HepG2 (cell line): ENCODE data around the gene C4orf33. TPM values are rescaled to one million over a fixed set of nuclear protein-coding genes. Genes with fewer than 3 reads are reported as not detected.

Source experiments
- FOXA3 ChIP-seq: IDR thresholded peaks from 2 replicates; pipeline ENCODE4 v1.6.1; 2016; ENCODE audit warnings: missing genetic modification reagents, missing compliant biosample characterization
- FOXO1 ChIP-seq: sonication (generic); formaldehyde crosslinking; IDR thresholded peaks from 2 replicates; pipeline ENCODE4 v1.4.0; 2020; ENCODE audit warnings: missing genetic modification reagents
- MTF1 ChIP-seq: sonication (generic); formaldehyde crosslinking; IDR thresholded peaks from 2 replicates; pipeline ENCODE4 v1.5.0; 2020; ENCODE audit warnings: missing genetic modification reagents
- PHF20 ChIP-seq: sonication (generic); formaldehyde crosslinking; IDR thresholded peaks from 2 replicates; pipeline ENCODE4 v1.5.0; 2020; ENCODE audit warnings: mild to moderate bottlenecking, missing genetic modification reagents
- PHF21A ChIP-seq: sonication (generic); formaldehyde crosslinking; IDR thresholded peaks from 2 replicates; pipeline ENCODE4 v1.5.0; 2020; ENCODE audit warnings: mild to moderate bottlenecking, missing genetic modification reagents
- YEATS2 ChIP-seq: sonication (generic); formaldehyde crosslinking; IDR thresholded peaks from 2 replicates; pipeline ENCODE4 v1.4.0; 2020; ENCODE audit warnings: missing genetic modification reagents, borderline replicate concordance
- ZBTB7B ChIP-seq: sonication (generic); formaldehyde crosslinking; IDR thresholded peaks from 2 replicates; pipeline ENCODE4 v1.4.0; 2020; ENCODE audit warnings: missing genetic modification reagents
- ZNF138 ChIP-seq: sonication (generic); formaldehyde crosslinking; IDR thresholded peaks from 2 replicates; pipeline ENCODE4 v1.5.0; 2020; ENCODE audit warnings: mild to moderate bottlenecking, low read depth, missing genetic modification reagents
- ZNF430 ChIP-seq: sonication (generic); formaldehyde crosslinking; IDR thresholded peaks from 2 replicates; pipeline ENCODE4 v1.9.0; 2021; ENCODE audit warnings: mild to moderate bottlenecking, missing genetic modification reagents
- ZNF556 ChIP-seq: sonication (generic); formaldehyde crosslinking; IDR thresholded peaks from 2 replicates; pipeline ENCODE4 v1.4.0; 2020; ENCODE audit warnings: mild to moderate bottlenecking, missing genetic modification reagents, borderline replicate concordance
- ZNF569 ChIP-seq: sonication (generic); formaldehyde crosslinking; IDR thresholded peaks from 2 replicates; pipeline ENCODE4 v1.5.0; 2020; ENCODE audit warnings: mild to moderate bottlenecking, missing genetic modification reagents, moderate library complexity, borderline replicate concordance
- ZNF678 ChIP-seq: sonication (generic); formaldehyde crosslinking; IDR thresholded peaks from 2 replicates; pipeline ENCODE4 v1.4.0; 2020; ENCODE audit warnings: mild to moderate bottlenecking, missing genetic modification reagents
- ZNF75D ChIP-seq: sonication (generic); formaldehyde crosslinking; IDR thresholded peaks from 2 replicates; pipeline ENCODE4 v1.8.1; 2023; ENCODE audit warnings: missing genetic modification reagents, mild to moderate bottlenecking, borderline replicate concordance
- polyA plus RNA-seq, 8 experiments: library from polyadenylated mRNA; depleted of rRNA in 3 of 8; stranded (reverse) in 7 of 8; unstranded in 1 of 8; fragments of >200 nt; fragmentation: Illumina TruSeq in 4 of 8; extraction: Trizol in 4 of 8; gene quantifications; 2 replicates each; pipeline versions ENCODE4 v1.2.1 to v1.2.3, GENCODE V29; 2011 to 2016; ENCODE audit warnings: low read depth in 4 of 8, missing spikeins in 1 of 8, mixed read lengths in 1 of 8; ENCODE audit not compliant: insufficient read depth in 1 of 8
- total RNA-seq, 5 experiments: library from RNA; depleted of rRNA; stranded (reverse); fragments of >200 nt; fragmentation: Illumina TruSeq; extraction: Trizol; gene quantifications; 2 replicates each; pipeline ENCODE4 v1.2.3, GENCODE V29; 2016; ENCODE audit warnings: low read depth in 1 of 5
- TF ChIP-seq, protein P1 (sequence below): sonication (generic); formaldehyde crosslinking; IDR thresholded peaks from 2 replicates; pipeline ENCODE4 v1.5.0; 2020; ENCODE audit warnings: mild to moderate bottlenecking, missing genetic modification reagents, borderline replicate concordance
- TF ChIP-seq, protein P2 (sequence below): sonication (generic); formaldehyde crosslinking; conservative IDR thresholded peaks from 2 replicates; pipeline ENCODE4 v1.4.0; 2020; ENCODE audit warnings: missing genetic modification reagents
- TF ChIP-seq, protein P3 (sequence below): sonication (generic); formaldehyde crosslinking; IDR thresholded peaks from 2 replicates; pipeline ENCODE4 v1.9.0; 2021; ENCODE audit warnings: missing genetic modification reagents, borderline replicate concordance
- TF ChIP-seq, protein P4 (sequence below): sonication (generic); IDR thresholded peaks from 2 replicates; pipeline ENCODE4 v1.6.1; 2016; ENCODE audit warnings: low read depth, borderline replicate concordance
- TF ChIP-seq, protein P5 (sequence below): sonication (generic); formaldehyde crosslinking; IDR thresholded peaks from 2 replicates; pipeline ENCODE4 v1.5.0; 2020; ENCODE audit warnings: mild to moderate bottlenecking, missing genetic modification reagents, borderline replicate concordance
- TF ChIP-seq, protein P6 (sequence below): IDR thresholded peaks from 2 replicates; pipeline ENCODE4 v1.6.1; 2016; ENCODE audit warnings: mild to moderate bottlenecking, missing biosample characterization, missing genetic modification reagents

C4orf33 gene
- total and polyA plus RNA-seq, 2 of the 13 experiments (the other 11 are each of a cell fraction or from before 2014, with no cell fraction given), result 2.8 to 3.3 TPM

DNA sequence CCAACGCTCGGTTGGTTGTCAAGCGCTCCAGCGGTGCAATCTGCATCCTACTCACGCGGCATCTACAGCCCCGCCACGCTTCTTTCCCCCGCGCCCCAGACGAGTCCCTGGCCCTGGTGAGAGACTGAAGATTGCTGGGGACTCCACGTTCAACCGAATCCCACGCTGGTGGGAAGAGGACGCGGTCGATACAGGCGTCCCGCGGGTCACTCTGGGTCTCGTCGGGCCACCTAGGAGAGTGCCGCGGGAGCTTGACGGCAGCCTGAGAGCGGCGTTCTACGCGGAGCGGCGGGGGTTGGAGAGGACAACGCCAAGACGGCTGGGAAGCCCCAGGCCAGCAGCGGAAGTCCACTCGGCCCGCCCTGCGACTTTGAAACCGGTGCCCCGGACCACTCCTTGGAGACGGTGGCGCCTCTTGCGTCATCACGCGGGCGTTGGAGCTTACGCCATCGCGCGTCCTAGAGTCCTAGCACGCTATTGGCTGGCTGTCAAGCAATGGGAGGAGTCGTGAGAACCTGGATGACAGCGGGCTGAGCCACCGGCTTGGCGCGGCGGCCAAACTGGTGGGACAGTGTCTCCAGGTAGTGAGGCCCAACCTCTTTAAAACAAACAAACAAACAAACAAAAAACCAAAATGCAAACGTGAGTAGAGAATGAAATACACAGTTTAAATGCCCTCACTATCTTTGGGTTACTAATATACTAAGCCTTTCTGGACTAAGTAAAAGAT, 2.6 kb upstream of the C4orf33 start, which contains the start of gene SCLT1 (continued):
- TF ChIP-seq, protein P1, sequence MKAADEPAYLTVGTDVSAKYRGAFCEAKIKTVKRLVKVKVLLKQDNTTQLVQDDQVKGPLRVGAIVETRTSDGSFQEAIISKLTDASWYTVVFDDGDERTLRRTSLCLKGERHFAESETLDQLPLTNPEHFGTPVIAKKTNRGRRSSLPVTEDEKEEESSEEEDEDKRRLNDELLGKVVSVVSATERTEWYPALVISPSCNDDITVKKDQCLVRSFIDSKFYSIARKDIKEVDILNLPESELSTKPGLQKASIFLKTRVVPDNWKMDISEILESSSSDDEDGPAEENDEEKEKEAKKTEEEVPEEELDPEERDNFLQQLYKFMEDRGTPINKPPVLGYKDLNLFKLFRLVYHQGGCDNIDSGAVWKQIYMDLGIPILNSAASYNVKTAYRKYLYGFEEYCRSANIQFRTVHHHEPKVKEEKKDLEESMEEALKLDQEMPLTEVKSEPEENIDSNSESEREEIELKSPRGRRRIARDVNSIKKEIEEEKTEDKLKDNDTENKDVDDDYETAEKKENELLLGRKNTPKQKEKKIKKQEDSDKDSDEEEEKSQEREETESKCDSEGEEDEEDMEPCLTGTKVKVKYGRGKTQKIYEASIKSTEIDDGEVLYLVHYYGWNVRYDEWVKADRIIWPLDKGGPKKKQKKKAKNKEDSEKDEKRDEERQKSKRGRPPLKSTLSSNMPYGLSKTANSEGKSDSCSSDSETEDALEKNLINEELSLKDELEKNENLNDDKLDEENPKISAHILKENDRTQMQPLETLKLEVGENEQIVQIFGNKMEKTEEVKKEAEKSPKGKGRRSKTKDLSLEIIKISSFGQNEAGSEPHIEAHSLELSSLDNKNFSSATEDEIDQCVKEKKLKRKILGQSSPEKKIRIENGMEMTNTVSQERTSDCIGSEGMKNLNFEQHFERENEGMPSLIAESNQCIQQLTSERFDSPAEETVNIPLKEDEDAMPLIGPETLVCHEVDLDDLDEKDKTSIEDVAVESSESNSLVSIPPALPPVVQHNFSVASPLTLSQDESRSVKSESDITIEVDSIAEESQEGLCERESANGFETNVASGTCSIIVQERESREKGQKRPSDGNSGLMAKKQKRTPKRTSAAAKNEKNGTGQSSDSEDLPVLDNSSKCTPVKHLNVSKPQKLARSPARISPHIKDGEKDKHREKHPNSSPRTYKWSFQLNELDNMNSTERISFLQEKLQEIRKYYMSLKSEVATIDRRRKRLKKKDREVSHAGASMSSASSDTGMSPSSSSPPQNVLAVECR (CRISPR knock-in tag), result peak; percentile 99
- peak; percentile 62; the same call in 1 of the 2 replicates for TF ChIP-seq ZNF430 (CRISPR knock-in tag)
- 0 out of 2 replicates have a peak, but pooled peaks have one; percentile 23 for TF ChIP-seq ZNF75D (CRISPR knock-in tag)
- TF ChIP-seq, protein P2, sequence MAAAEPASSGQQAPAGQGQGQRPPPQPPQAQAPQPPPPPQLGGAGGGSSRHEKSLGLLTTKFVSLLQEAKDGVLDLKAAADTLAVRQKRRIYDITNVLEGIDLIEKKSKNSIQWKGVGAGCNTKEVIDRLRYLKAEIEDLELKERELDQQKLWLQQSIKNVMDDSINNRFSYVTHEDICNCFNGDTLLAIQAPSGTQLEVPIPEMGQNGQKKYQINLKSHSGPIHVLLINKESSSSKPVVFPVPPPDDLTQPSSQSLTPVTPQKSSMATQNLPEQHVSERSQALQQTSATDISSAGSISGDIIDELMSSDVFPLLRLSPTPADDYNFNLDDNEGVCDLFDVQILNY (CRISPR knock-in tag), result peak; percentile 95
- TF ChIP-seq PHF21A (CRISPR knock-in tag), result peak; percentile 78
- TF ChIP-seq, protein P3, sequence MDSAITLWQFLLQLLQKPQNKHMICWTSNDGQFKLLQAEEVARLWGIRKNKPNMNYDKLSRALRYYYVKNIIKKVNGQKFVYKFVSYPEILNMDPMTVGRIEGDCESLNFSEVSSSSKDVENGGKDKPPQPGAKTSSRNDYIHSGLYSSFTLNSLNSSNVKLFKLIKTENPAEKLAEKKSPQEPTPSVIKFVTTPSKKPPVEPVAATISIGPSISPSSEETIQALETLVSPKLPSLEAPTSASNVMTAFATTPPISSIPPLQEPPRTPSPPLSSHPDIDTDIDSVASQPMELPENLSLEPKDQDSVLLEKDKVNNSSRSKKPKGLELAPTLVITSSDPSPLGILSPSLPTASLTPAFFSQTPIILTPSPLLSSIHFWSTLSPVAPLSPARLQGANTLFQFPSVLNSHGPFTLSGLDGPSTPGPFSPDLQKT (CRISPR knock-in tag), result no peak
- no peak for TF ChIP-seq ZNF678 (CRISPR knock-in tag)
- no peak; the same call in 1 of the 2 replicates for TF ChIP-seq MTF1 (CRISPR knock-in tag)
- TF ChIP-seq ZNF569, result no peak
- TF ChIP-seq ZNF556, result peak; percentile 83; the same call in 1 of the 2 replicates
- TF ChIP-seq, protein P4, sequence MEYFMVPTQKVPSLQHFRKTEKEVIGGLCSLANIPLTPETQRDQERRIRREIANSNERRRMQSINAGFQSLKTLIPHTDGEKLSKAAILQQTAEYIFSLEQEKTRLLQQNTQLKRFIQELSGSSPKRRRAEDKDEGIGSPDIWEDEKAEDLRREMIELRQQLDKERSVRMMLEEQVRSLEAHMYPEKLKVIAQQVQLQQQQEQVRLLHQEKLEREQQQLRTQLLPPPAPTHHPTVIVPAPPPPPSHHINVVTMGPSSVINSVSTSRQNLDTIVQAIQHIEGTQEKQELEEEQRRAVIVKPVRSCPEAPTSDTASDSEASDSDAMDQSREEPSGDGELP, result peak; percentile 54; the same call in 1 of the 2 replicates
- TF ChIP-seq ZNF138 (CRISPR knock-in tag), result peak; percentile 20; the same call in 1 of the 2 replicates
- TF ChIP-seq, protein P5, sequence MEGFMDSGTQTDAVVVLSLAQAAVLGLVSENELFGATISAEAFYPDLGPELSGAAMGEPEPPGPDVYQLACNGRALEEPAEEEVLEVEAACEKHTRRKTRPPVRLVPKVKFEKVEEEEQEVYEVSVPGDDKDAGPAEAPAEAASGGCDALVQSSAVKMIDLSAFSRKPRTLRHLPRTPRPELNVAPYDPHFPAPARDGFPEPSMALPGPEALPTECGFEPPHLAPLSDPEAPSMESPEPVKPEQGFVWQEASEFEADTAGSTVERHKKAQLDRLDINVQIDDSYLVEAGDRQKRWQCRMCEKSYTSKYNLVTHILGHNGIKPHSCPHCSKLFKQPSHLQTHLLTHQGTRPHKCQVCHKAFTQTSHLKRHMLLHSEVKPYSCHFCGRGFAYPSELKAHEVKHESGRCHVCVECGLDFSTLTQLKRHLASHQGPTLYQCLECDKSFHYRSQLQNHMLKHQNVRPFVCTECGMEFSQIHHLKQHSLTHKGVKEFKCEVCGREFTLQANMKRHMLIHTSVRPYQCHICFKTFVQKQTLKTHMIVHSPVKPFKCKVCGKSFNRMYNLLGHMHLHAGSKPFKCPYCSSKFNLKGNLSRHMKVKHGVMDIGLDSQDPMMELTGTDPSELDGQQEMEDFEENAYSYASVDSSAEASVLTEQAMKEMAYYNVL, result 0 out of 2 replicates have a peak, but pooled peaks have one; percentile 43
- TF ChIP-seq FOXA3 (CRISPR knock-in tag), result peak; percentile 49
- TF ChIP-seq, protein P6, sequence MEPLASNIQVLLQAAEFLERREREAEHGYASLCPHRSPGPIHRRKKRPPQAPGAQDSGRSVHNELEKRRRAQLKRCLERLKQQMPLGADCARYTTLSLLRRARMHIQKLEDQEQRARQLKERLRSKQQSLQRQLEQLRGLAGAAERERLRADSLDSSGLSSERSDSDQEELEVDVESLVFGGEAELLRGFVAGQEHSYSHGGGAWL (CRISPR knock-in tag), result peak; percentile 79
- 0 out of 2 replicates have a peak, but pooled peaks have one; percentile 22 for TF ChIP-seq FOXO1 (CRISPR knock-in tag)
- TF ChIP-seq YEATS2 (CRISPR knock-in tag), result peak; percentile 87
- TF ChIP-seq ZBTB7B (CRISPR knock-in tag), result 0 out of 2 replicates have a peak, but pooled peaks have one; percentile 22
- TF ChIP-seq PHF20, result peak; percentile 71
